Uterus (tissue), 2 donors: ENCODE results near the gene CD59.

Experiments
- CTCF ChIP-seq, 4 experiments: fragments of 200-600 bp in 2 of 4; fragments of 450-650 bp in 2 of 4; sonication (generic) in 2 of 4; IDR thresholded peaks; one replicate each; pipeline ENCODE4 v1.5.1; 2016 to 2019; ENCODE audit warnings: antibody characterized with exemption in 4 of 4, mild to moderate bottlenecking in 2 of 4, moderate library complexity in 1 of 4
- POLR2A ChIP-seq, 2 donors: fragments of 450-650 bp; IDR thresholded peaks; one replicate each; pipeline ENCODE4 v1.6.1; 2016; ENCODE audit warnings: antibody characterized with exemption in 2 of 2, mild to moderate bottlenecking in 1 of 2, moderate library complexity in 1 of 2

- TF ChIP-seq CTCF (IDR thresholded peaks at IDR 0.05) = no peak
- TF ChIP-seq POLR2A (IDR thresholded peaks at IDR 0.05) = no peak
These were observed 39.2 kb upstream of the CD59 start for GRCh38 chr11:33775467-33775807.
